RWPE1 (cell line): ENCODE results near the gene ASTN2.

Experiments
- CTCF ChIA-PET: fragments of 350-600 bp; sonication (Branson Sonifier 250); formaldehyde crosslinking; extraction: SDS; loops from one replicate; lab custom pipeline; 2021; lab: Yijun Ruan, JAX
- POLR2A ChIA-PET: fragments of 400-600 bp; formaldehyde crosslinking; extraction: SDS; loops from one replicate; lab custom pipeline; 2020; ENCODE audit warnings: antibody characterized with exemption; ENCODE audit not compliant: low non-redundant PET; lab: Yijun Ruan, JAX
- DNase-seq: peaks from one replicate; pipeline ENCODE4 v3.0.0; 2012; ENCODE audit warnings: low spot score
- H3K27ac ChIP-seq: fragments of 450-650 bp; 2 replicates; pipeline ENCODE4 v1.5.1; 2017
- TF ChIP-seq, protein P1 (sequence below): fragments of 450-650 bp; conservative IDR thresholded peaks from 2 replicates; pipeline ENCODE4 v1.5.1; 2017; ENCODE audit warnings: low read depth, mild to moderate bottlenecking

Gene ASTN2

DNA sequence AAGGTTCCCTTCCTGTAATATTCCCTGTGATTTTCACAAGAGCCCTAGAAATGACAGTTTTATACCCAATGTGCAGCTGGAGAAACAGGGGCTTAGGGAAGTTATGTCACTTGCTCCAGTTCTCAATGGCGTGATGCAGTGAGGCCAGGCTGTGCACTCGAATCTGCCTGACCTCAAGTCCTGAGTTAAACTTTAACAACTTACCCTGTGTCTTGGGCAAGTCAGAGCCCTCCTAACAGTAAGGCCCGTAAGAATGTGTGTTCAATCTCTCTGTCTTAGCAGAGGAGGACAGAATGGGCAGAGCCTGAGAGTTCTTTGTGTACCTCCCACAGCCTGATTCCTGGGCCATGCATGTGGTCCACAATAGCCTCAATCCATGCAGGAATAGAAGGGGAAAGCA is 546.7 kb downstream of the ASTN2 start:
- H3K27ac ChIP-seq: no peak overlapping the region
- no peak for DNase-seq
- CTCF ChIA-PET: interaction anchor here (0.7 kb wide), 1 partner anchor 144 kb away, joined by 3 read pairs; no protein-coding TSS in a partner anchor
- TF ChIP-seq, protein P1, sequence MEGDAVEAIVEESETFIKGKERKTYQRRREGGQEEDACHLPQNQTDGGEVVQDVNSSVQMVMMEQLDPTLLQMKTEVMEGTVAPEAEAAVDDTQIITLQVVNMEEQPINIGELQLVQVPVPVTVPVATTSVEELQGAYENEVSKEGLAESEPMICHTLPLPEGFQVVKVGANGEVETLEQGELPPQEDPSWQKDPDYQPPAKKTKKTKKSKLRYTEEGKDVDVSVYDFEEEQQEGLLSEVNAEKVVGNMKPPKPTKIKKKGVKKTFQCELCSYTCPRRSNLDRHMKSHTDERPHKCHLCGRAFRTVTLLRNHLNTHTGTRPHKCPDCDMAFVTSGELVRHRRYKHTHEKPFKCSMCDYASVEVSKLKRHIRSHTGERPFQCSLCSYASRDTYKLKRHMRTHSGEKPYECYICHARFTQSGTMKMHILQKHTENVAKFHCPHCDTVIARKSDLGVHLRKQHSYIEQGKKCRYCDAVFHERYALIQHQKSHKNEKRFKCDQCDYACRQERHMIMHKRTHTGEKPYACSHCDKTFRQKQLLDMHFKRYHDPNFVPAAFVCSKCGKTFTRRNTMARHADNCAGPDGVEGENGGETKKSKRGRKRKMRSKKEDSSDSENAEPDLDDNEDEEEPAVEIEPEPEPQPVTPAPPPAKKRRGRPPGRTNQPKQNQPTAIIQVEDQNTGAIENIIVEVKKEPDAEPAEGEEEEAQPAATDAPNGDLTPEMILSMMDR: no peak
- POLR2A ChIA-PET: no interaction called here

DNA sequence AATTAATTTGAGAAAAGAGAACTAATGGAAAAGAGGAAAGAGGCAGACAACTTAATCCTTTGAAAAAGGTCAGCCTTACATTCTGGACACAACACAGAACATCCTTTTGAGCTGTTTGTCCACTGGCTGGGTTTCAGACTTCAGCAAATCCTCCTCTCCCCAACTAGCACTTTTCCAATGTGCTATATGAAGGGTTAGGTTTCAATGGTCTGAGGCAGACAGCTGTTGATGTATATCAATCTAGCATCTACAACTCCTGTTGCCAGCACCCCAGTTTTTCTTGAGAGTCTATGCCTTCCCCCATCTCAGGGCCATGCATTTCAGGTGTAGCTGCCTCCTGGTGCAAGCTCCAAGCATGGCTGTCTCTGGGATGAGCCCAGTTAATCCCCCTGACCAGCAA is 553.5 kb downstream of the ASTN2 start:
- H3K27ac ChIP-seq: no peak overlapping the region
- TF ChIP-seq, protein P1: no peak
- CTCF ChIA-PET: interaction anchor here (0.6 to 8.2 kb wide), 6 partner anchors 52 to 1056 kb away, joined by 3 to 116 read pairs (median 4); no protein-coding TSS in a partner anchor
- DNase-seq: no peak
- POLR2A ChIA-PET: no interaction called here

DNA sequence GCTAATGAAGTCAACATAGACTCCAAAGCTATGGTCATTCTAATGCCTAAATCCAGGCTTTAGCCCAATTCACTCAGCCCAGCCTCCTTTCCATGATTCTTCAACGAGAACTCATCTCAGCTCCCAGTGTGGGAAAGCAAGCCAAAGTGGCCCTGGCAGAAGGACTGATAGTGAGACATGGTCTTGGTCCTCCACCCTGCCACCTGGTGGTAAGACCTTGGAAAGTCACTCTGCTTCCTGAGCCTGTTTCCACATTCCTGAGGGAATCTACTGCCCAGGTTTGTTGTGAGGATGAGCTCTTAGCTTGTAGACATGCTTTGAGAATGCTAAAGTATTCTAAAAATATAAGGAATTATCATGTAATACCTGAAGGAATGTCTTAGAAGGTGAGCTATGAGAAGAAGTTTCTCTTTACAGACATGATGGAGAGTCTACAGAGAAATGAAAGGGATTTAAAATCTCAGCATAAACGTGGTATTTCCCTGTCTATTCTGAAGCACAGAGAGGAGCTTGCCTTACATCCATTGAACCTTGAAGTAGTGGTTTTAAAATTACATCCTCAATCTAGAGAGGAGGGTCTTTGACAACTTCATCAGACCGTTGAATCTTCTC is 554.2 kb downstream of the ASTN2 start:
- ChIA-PET POLR2A (no interaction called here), CTCF (interaction anchor here (0.5 to 8.2 kb wide), 15 partner anchors 9 to 1055 kb away, joined by 3 to 116 read pairs (median 4); no protein-coding TSS in a partner anchor)
- TF ChIP-seq, protein P1: peak; percentile 92
- peak; percentile 84 for DNase-seq
- H3K27ac ChIP-seq: no peak overlapping the region

DNA sequence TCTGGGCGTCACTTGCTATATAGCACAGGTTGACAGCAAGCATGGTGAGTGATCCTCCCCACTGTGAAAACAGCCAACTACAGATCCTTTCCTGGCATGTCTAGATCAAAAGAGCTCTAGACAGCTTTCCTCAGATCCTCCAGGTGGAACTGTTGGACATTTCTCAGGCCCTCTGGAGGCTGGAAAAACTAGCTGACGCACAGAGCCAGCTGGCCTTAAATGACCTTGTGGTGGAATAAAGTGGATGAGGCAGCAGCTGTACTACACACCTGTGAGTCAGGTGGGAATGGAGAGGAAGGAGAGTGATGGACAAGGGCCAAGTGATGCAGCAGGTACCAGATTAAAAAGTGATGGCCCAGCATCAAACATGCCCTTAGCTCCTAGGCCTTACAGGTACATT is 555.1 kb downstream of the ASTN2 start:
- POLR2A ChIA-PET: interaction anchor here (0.6 kb wide), 1 partner anchor 22 kb away, joined by 4 read pairs; no protein-coding TSS in a partner anchor
- TF ChIP-seq, protein P1: no peak
- CTCF ChIA-PET: interaction anchor here (0.5 to 8.2 kb wide), 15 partner anchors 10 to 1266 kb away, joined by 3 to 116 read pairs (median 3); no protein-coding TSS in a partner anchor
- DNase-seq: peak; percentile 85
- no peak overlapping the region for H3K27ac ChIP-seq

DNA sequence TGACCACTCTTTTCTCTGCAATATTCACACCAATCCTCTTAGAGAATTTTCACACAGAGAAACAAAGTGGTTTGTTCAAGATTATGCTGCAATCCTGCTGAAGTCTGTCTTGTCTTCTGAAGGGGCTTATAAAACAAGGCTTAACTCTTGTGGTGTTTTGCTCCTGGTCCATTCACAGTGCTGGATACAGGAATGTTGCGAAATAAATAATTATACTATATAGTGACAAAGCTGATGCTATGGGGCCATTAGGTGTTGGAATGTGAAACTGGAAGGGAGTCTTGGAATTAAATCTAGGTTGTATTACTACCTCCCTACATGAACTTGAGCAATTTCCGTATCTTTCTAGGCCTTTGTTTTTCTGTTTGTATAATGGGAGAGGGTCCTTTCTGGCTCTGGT is 557.5 kb downstream of the ASTN2 start:
- no peak overlapping the region for H3K27ac ChIP-seq
- POLR2A ChIA-PET: no interaction called here
- CTCF ChIA-PET: interaction anchor here (0.6 to 8.2 kb wide), 3 partner anchors 40 to 128 kb away, joined by 3 to 116 read pairs (median 5); no protein-coding TSS in a partner anchor
- DNase-seq: no peak
- TF ChIP-seq, protein P1: no peak

DNA sequence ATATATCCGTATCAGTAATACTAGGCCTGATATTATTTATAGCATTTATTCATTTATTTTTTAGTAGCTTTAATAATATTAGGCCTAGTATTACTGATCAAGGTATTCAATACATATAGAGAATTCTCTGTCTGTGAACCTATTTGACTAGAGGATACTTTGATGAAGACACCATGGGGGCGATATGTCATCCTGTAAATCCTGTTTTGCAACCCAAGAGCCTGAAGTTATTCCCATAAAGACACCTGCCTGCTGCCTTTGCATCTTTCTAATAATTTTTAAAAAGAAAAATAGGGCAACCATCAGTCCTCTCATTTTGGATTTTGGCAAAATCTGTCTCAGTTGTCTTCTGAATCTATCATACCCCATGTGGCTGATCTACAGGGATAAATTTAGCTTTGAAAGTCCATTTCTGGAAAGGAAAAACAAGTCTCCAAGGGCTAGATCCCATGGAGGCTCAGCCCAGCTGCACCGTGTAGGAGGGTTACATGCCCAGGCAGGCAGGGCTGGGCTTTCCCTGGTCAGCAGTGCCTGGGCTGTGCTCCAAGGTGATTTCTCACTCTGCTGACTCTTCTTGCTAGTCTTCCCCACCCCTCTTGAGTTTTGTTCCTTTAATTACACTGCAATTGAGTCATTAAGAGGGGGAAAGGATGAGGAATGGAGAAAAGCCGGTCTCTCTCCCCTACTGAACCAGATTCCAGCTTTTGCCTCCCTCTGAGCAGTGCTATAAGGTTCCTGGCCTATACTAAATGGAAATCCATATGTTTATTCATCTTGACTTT is 558.8 kb downstream of the ASTN2 start:
- H3K27ac ChIP-seq: peak overlapping the region; percentile 77
- peak; percentile 99 for DNase-seq
- TF ChIP-seq, protein P1: no peak
- ChIA-PET CTCF (interaction anchor here (0.6 to 8.2 kb wide), 6 partner anchors 21 to 306 kb away, joined by 3 to 116 read pairs (median 3); no protein-coding TSS in a partner anchor), POLR2A (interaction anchor here (0.6 kb wide), 1 partner anchor 18 kb away, joined by 6 read pairs; no protein-coding TSS in a partner anchor)
